ENCODE data around the gene PCSK6.
"Not testable (repeated sequence)": the region's sequence is repeated elsewhere in the genome, so short reads cannot be mapped to it uniquely, and the experiment has no call there.

PCSK6 gene

DNA sequence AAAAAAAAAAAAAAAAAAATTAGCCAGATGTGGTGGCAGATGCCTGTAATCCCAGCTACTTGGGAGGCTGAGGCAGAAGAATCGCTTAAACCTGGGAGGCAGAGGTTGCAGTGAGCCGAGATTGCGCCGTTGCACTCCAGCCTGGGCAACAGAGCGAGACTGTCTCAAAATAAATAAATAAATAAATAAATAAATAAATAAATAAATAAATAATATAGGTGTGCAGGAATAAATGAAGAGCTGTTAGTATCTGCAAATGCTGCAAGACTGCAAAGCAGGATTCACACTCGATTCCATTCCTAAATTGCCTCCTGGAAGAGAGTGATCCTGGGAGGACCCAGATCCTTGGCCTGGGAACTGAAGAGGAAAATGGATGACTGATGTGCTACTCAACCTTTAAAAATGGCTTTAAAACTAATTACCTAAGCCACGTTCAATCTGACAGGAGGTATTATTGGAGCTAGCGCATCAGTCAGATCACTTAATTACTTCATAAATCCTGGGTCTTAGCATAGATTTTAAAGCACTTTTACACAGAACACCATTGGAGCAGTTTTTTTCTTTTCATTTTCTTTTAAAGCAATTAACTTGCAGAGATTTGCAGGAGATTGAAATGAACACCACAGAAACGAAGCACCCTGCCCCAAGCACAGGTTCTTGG, 132.9 kb downstream of the PCSK6 start:
- H3K4me3 ChIP-seq (ENCODE audit: low read depth, low read length); H3K36me3 ChIP-seq (ENCODE audit: control insufficient read depth, insufficient read depth, low read length); H3K4me1 ChIP-seq (ENCODE audit: control insufficient read depth, insufficient read depth, low read length); H3K9ac ChIP-seq (ENCODE audit: low read depth, low read length); H3K27ac ChIP-seq (ENCODE audit: low read depth, low read length); H3K27me3 ChIP-seq (ENCODE audit: control insufficient read depth, insufficient read depth, low read length); H3K9me3 ChIP-seq (ENCODE audit: control insufficient read depth, insufficient read depth, low read length): not testable (repeated sequence)

DNA sequence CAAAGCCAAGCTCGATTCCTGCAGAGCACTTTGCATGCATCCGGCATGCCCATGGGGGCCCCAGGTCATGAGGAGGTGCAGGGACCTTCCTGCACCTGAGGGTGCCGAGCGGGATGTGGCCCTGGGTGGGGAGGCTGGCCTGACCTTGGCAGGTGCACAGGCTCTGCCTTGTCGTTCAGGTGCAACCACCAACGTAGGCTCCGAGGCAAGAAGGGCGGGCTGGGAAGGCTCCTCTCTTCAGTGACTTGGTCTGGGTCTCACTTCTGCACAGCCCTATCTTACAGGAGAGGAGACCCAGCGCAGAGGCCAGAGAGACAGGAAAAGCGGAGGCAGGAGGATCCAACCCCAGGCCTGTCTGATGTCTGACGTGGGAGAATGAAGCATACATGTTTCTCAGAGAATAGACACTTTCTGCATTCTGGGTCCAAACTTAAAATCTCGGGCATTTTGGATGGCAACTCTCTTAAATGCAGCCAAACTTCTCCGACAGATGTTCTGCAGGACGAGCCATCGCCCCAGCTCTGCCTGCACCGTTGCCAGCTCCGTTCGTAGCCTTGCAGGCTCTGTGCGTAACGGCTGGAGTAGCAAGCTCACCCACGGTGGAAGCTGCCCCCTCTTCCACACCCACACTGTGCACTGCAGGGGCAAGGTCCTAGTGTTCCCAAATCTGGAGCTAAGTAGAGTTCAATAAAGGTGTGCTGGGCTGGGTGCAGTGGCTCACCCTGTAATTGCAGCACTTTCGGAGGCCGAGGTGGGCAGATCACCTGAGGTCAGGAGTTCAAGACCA, 133.6 kb downstream of the PCSK6 start:
- no peak overlapping the region for H3K4me3 ChIP-seq (ENCODE audit: low read depth, low read length)
- no peaks in the 10 kb centered on the region for H3K36me3 ChIP-seq (ENCODE audit: control insufficient read depth, insufficient read depth, low read length)
- no peaks in the 10 kb centered on the region for H3K4me1 ChIP-seq (ENCODE audit: control insufficient read depth, insufficient read depth, low read length)
- no peak overlapping the region for H3K9ac ChIP-seq (ENCODE audit: low read depth, low read length)
- H3K27me3 ChIP-seq (ENCODE audit: control insufficient read depth, insufficient read depth, low read length) = no peaks in the 10 kb centered on the region
- no peak overlapping the region for H3K27ac ChIP-seq (ENCODE audit: low read depth, low read length)
- no peaks in the 10 kb centered on the region for H3K9me3 ChIP-seq (ENCODE audit: control insufficient read depth, insufficient read depth, low read length)

DNA sequence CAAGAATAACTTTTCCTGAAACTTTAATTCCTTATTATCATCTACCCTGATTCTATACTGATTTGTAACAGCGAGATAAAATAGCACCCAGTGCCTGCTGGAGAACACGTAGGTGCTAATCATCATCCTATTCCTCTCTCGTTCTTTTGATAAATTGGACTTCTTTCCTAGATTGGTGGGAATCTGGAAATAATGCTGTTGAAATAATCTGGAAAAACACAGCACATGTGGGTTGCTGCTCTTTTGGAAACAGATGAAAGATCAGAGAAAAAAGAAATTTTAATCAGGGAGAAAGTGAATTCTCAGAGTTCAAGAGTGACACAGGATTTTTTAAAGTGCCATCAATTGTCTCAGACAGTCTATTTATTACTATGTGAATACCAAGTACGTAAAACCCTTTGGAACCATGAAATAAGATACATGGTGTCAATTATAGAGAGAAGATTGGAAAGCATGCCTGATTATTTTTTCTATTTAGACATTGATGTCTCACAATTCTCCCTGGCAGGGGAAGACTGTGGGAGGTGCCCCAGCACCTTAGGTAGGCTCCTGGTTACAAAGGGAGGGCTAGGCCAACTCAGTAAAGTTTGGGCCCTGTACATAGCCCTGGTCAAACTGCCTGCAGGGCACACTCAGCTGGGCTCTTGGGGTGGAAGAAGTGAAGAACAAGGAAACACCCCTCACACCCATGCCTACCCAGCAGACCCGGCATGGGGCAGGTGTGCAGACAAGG, 134.4 kb downstream of the PCSK6 start:
- Histone ChIP-seq H3K27me3 (ENCODE audit: control insufficient read depth, insufficient read depth, low read length) (no peaks in the 10 kb centered on the region), H3K36me3 (ENCODE audit: control insufficient read depth, insufficient read depth, low read length) (no peaks in the 10 kb centered on the region), H3K9ac (ENCODE audit: low read depth, low read length) (no peak overlapping the region), H3K4me1 (ENCODE audit: control insufficient read depth, insufficient read depth, low read length) (no peaks in the 10 kb centered on the region), H3K9me3 (ENCODE audit: control insufficient read depth, insufficient read depth, low read length) (no peaks in the 10 kb centered on the region), H3K4me3 (ENCODE audit: low read depth, low read length) (no peak overlapping the region), H3K27ac (ENCODE audit: low read depth, low read length) (no peak overlapping the region)

DNA sequence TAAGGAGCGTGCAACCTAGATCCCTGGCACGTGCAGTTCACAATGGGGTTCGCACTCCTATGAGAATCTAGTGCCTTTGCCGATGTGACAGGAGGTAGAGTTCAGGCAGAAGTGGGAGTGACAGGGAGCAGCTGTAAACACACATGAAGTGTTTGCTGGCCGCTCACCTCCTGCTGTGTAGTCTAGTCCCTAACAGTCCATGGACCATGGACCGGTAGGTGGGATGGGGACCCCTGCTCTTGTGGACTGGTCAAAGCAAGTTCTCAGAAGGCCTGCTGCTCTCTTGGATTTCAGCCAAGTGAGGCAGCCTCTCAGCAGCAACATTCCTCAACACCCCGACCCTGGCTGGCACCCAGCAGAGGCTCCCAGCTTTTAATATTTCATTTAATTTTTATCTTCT, 136.3 kb downstream of the PCSK6 start:
- H3K4me3 ChIP-seq (ENCODE audit: low read depth, low read length) = no peak overlapping the region
- H3K27me3 ChIP-seq (ENCODE audit: control insufficient read depth, insufficient read depth, low read length) = no peaks in the 10 kb centered on the region
- H3K9ac ChIP-seq (ENCODE audit: low read depth, low read length) = no peak overlapping the region
- H3K36me3 ChIP-seq (ENCODE audit: control insufficient read depth, insufficient read depth, low read length) = no peaks in the 10 kb centered on the region
- no peaks in the 10 kb centered on the region for H3K9me3 ChIP-seq (ENCODE audit: control insufficient read depth, insufficient read depth, low read length)
- H3K27ac ChIP-seq (ENCODE audit: low read depth, low read length) = no peak overlapping the region
- H3K4me1 ChIP-seq (ENCODE audit: control insufficient read depth, insufficient read depth, low read length) = peaks cover 9% of the 10 kb centered on the region; the same call in 1 of the 2 replicates

DNA sequence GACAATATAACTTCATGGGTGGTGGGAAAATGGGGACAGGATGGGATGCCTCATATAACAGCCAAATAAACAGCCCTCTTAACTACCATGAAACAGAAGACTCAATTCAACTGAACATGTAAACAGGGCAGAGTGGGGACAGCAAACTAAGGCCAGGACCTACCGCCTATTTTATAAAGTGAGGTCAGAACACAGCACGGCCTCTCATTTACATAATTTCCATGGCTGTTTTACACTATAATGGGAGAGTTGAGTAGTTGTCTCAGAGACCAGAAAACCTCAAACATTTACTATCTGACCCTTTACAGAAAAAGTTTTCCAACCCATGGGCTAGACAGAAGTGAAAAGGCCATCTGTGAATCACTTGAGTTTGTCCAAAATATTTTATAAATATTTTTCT, 137.8 kb downstream of the PCSK6 start:
- no peak overlapping the region for H3K27ac ChIP-seq (ENCODE audit: low read depth, low read length)
- peaks cover 16% of the 10 kb centered on the region; the same call in 1 of the 2 replicates for H3K4me1 ChIP-seq (ENCODE audit: control insufficient read depth, insufficient read depth, low read length)
- no peaks in the 10 kb centered on the region for H3K27me3 ChIP-seq (ENCODE audit: control insufficient read depth, insufficient read depth, low read length)
- H3K9ac ChIP-seq (ENCODE audit: low read depth, low read length) = no peak overlapping the region
- no peaks in the 10 kb centered on the region for H3K36me3 ChIP-seq (ENCODE audit: control insufficient read depth, insufficient read depth, low read length)
- H3K4me3 ChIP-seq (ENCODE audit: low read depth, low read length) = no peak overlapping the region
- no peaks in the 10 kb centered on the region for H3K9me3 ChIP-seq (ENCODE audit: control insufficient read depth, insufficient read depth, low read length)

DNA sequence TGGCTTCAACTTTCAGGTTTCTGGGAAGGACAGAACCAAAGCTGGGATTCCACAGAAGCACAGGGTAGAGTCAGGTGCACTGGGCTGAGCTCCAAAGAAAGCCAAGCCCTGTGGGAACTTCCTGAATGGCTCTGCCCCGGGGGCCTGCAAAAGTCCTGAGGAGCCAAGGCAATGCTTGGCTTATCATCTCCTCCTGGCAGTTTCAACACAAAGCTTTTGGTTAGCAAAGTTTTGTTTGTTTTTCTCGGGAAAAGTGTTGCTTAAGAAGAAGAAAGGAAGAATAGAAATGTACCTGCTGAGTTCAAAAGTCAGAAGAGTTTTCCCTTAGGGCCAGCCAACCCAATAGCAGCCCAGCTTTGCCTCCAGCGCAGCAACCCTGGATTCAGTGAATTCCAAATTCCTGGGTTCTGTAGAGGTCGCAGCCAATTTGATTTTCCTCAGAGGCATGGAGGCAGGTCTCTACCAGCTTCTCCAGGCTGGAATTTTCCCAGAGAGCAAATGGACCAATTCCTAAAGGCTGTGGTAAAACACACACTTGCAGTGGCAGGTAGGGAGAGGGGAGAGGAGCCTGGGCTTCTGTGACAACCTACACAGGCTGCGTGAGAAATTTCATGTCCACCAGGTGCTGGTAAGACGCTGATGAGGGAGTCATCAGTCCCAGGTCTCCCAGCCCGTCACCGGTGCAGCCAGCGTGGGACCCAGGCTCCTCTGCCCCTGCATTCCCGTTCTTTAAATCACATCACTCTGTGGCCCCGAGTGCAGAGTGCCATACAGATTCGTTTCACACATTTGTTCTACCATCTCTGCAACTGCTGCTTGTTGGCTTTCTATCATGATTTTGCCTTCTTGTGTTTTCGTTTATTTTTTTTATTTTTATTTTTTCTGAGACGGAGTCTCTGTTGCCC, 140.2 kb downstream of the PCSK6 start:
- no peak overlapping the region for H3K4me3 ChIP-seq (ENCODE audit: low read depth, low read length)
- H3K27ac ChIP-seq (ENCODE audit: low read depth, low read length) = peak overlapping the region; percentile 7
- H3K36me3 ChIP-seq (ENCODE audit: control insufficient read depth, insufficient read depth, low read length) = no peaks in the 10 kb centered on the region
- H3K9ac ChIP-seq (ENCODE audit: low read depth, low read length) = no peak overlapping the region
- H3K4me1 ChIP-seq (ENCODE audit: control insufficient read depth, insufficient read depth, low read length) = peaks cover 16% of the 10 kb centered on the region; the same call in 1 of the 2 replicates
- no peaks in the 10 kb centered on the region for H3K9me3 ChIP-seq (ENCODE audit: control insufficient read depth, insufficient read depth, low read length)
- no peaks in the 10 kb centered on the region for H3K27me3 ChIP-seq (ENCODE audit: control insufficient read depth, insufficient read depth, low read length)

DNA sequence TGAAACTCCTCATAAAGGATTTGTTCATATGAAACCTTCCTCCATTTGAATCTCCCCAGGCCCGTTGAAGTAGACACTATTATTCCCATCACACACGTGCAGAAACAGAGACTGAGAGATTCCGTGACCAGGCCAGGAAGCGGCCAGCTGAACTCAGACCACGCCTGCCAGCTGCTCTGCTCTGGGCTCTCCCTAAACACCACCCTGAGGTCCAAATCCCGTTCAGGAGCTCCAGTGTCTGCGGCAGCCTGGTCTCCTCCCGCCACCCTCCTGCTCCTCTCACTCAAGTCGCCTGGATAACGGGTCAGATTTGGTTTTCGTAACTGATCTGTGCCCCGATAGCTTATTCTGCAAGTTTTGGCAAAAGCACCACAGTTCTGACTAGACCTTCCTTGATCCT, 140.9 kb downstream of the PCSK6 start:
- H3K36me3 ChIP-seq (ENCODE audit: control insufficient read depth, insufficient read depth, low read length) = no peaks in the 10 kb centered on the region
- H3K9ac ChIP-seq (ENCODE audit: low read depth, low read length) = no peak overlapping the region
- peaks cover 16% of the 10 kb centered on the region; the same call in 1 of the 2 replicates for H3K4me1 ChIP-seq (ENCODE audit: control insufficient read depth, insufficient read depth, low read length)
- no peaks in the 10 kb centered on the region for H3K27me3 ChIP-seq (ENCODE audit: control insufficient read depth, insufficient read depth, low read length)
- H3K4me3 ChIP-seq (ENCODE audit: low read depth, low read length) = no peak overlapping the region
- H3K9me3 ChIP-seq (ENCODE audit: control insufficient read depth, insufficient read depth, low read length) = no peaks in the 10 kb centered on the region
- peak overlapping the region; percentile 7 for H3K27ac ChIP-seq (ENCODE audit: low read depth, low read length)

DNA sequence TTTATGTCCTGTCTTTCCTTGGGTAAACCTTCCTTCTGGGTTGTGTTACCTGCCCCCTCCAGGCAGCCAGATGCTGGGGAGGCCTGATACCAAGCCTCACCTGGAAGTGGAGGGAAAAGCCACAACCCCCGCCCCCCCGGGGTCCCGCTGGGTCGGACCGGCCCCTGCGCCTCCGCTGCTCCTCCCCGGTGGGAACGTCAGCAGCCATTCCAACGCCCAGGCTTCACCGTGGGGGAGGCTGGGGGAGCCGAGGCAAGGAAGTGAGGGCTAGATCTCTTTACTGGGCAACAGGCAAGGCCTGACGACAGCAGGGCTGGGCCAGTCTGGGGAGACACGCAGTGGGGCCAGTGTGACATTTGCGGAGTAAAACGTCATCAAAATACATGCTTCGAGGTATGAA, 141.5 kb downstream of the PCSK6 start:
- no peak overlapping the region for H3K27ac ChIP-seq (ENCODE audit: low read depth, low read length)
- no peaks in the 10 kb centered on the region for H3K9me3 ChIP-seq (ENCODE audit: control insufficient read depth, insufficient read depth, low read length)
- H3K27me3 ChIP-seq (ENCODE audit: control insufficient read depth, insufficient read depth, low read length) = no peaks in the 10 kb centered on the region
- no peaks in the 10 kb centered on the region for H3K36me3 ChIP-seq (ENCODE audit: control insufficient read depth, insufficient read depth, low read length)
- no peak overlapping the region for H3K4me3 ChIP-seq (ENCODE audit: low read depth, low read length)
- peaks cover 16% of the 10 kb centered on the region; the same call in 1 of the 2 replicates for H3K4me1 ChIP-seq (ENCODE audit: control insufficient read depth, insufficient read depth, low read length)
- H3K9ac ChIP-seq (ENCODE audit: low read depth, low read length) = no peak overlapping the region

DNA sequence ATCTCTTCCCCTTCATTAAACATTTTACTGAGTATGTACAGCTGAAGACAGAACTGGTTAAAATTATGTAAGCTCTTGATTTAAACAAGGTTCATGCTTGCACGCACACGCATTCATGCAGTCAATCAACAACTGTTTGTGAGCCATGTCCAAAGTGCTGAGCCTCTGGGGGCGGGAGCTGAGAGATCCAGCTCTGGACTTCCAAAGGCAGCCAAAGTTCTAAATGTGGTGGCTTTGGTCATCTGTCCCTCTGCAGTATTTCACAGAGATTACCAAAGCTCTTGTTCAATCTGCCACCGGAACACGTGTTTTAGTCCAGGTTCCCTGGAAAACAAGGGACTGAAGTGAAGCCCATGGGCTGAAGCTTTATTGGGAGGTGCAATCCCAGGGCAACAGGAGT, 142.1 kb downstream of the PCSK6 start:
- no peak overlapping the region for H3K27ac ChIP-seq (ENCODE audit: low read depth, low read length)
- no peak overlapping the region for H3K4me3 ChIP-seq (ENCODE audit: low read depth, low read length)
- H3K36me3 ChIP-seq (ENCODE audit: control insufficient read depth, insufficient read depth, low read length) = no peaks in the 10 kb centered on the region
- H3K27me3 ChIP-seq (ENCODE audit: control insufficient read depth, insufficient read depth, low read length) = no peaks in the 10 kb centered on the region
- peaks cover 16% of the 10 kb centered on the region; the same call in 1 of the 2 replicates for H3K4me1 ChIP-seq (ENCODE audit: control insufficient read depth, insufficient read depth, low read length)
- H3K9ac ChIP-seq (ENCODE audit: low read depth, low read length) = no peak overlapping the region
- H3K9me3 ChIP-seq (ENCODE audit: control insufficient read depth, insufficient read depth, low read length) = no peaks in the 10 kb centered on the region

DNA sequence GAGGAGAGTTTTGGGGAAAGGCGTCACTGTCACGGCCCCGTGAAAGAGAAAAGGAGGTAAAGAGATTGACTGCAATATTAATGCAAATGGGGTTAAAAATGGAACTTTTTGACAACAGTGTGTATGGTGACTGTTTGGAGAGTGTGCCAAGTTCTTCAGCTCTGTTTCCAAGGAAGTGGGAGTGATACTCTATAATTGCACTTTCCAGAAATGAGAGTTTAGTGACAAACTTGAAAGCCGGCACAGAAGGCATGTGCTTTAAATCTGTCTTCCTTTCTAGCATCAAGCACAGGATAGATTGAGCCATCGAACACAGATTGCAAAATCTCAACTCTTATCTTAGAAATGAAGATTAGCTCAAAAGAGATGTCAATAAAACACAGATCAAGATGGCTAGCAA, 142.6 kb downstream of the PCSK6 start:
- no peaks in the 10 kb centered on the region for H3K36me3 ChIP-seq (ENCODE audit: control insufficient read depth, insufficient read depth, low read length)
- no peaks in the 10 kb centered on the region for H3K9me3 ChIP-seq (ENCODE audit: control insufficient read depth, insufficient read depth, low read length)
- no peaks in the 10 kb centered on the region for H3K27me3 ChIP-seq (ENCODE audit: control insufficient read depth, insufficient read depth, low read length)
- H3K9ac ChIP-seq (ENCODE audit: low read depth, low read length) = no peak overlapping the region
- H3K27ac ChIP-seq (ENCODE audit: low read depth, low read length) = no peak overlapping the region
- H3K4me1 ChIP-seq (ENCODE audit: control insufficient read depth, insufficient read depth, low read length) = peaks cover 16% of the 10 kb centered on the region; the same call in 1 of the 2 replicates
- no peak overlapping the region for H3K4me3 ChIP-seq (ENCODE audit: low read depth, low read length)

All from HUES48 (cell line).